H1 (cell line): ENCODE measurements around the gene MGRN1.

Source experiments
- BACH1 ChIP-seq: IDR thresholded peaks from 2 replicates; pipeline ENCODE4 v1.6.1; 2012; ENCODE audit warnings: low read length, improper control_type of control experiment
- EZH2 ChIP-seq: fragments of 200-600 bp; sonication (generic); IDR thresholded peaks from 2 replicates; pipeline ENCODE4 v1.7.1; 2012; ENCODE audit warnings: low read depth, mild to moderate bottlenecking, moderate library complexity, low read length, inconsistent platforms; ENCODE audit not compliant: severe bottlenecking
- HDAC6 ChIP-seq: IDR thresholded peaks from one replicate; pipeline ENCODE4 v1.7.1; 2012; ENCODE audit warnings: low read depth, mild to moderate bottlenecking, inconsistent platforms, low read length, moderate library complexity
- POLR2A ChIP-seq, 2 experiments: IDR thresholded peaks; 1 replicate in 1 of 2; 2 replicates in 1 of 2; pipeline ENCODE4 v1.6.1; 2011; ENCODE audit warnings: low read depth in 2 of 2, low read length in 2 of 2, mild to moderate bottlenecking in 2 of 2; ENCODE audit errors: control extremely low read depth in 1 of 2
- RAD21 ChIP-seq, 2 experiments: IDR thresholded peaks in 1 of 2; conservative IDR thresholded peaks in 1 of 2; 2 replicates each; pipeline ENCODE4 v1.6.1; 2011; ENCODE audit warnings: low read depth in 2 of 2, low read length in 2 of 2, improper control_type of control experiment in 1 of 2, inconsistent platforms in 1 of 2, mild to moderate bottlenecking in 1 of 2, moderate library complexity in 1 of 2
- SIN3A ChIP-seq, 2 experiments: IDR thresholded peaks in 1 of 2; conservative IDR thresholded peaks in 1 of 2; 2 replicates each; pipeline ENCODE4 v1.6.1; 2011 to 2012; ENCODE audit warnings: low read length in 2 of 2, improper control_type of control experiment in 1 of 2, low read depth in 1 of 2, mild to moderate bottlenecking in 1 of 2
- SUZ12 ChIP-seq: fragments of 200-600 bp; sonication (generic); IDR thresholded peaks from 2 replicates; pipeline ENCODE4 v1.6.1; 2012; ENCODE audit warnings: mild to moderate bottlenecking, inconsistent platforms, low read length, moderate library complexity, mixed read lengths
- TAF7 ChIP-seq: optimal IDR thresholded peaks from 2 replicates; pipeline ENCODE3; 2011; ENCODE audit warnings: low read depth, mild to moderate bottlenecking, inconsistent platforms, low read length, moderate library complexity, borderline replicate concordance
- TBP ChIP-seq: IDR thresholded peaks from 2 replicates; pipeline ENCODE4 v1.6.1; 2011; ENCODE audit warnings: low read depth, low read length, improper control_type of control experiment
- TF ChIP-seq, protein P1 (sequence below), 3 experiments: IDR thresholded peaks; 1 replicate in 2 of 3; 2 replicates in 1 of 3; pipeline versions ENCODE4 v1.5.1 to v1.6.1; 2011; ENCODE audit warnings: low read length in 3 of 3, mild to moderate bottlenecking in 3 of 3, inconsistent platforms in 2 of 3, low read depth in 1 of 3, moderate library complexity in 1 of 3; ENCODE audit not compliant: insufficient read depth in 1 of 3; ENCODE audit errors: control extremely low read depth in 1 of 3

DNA sequence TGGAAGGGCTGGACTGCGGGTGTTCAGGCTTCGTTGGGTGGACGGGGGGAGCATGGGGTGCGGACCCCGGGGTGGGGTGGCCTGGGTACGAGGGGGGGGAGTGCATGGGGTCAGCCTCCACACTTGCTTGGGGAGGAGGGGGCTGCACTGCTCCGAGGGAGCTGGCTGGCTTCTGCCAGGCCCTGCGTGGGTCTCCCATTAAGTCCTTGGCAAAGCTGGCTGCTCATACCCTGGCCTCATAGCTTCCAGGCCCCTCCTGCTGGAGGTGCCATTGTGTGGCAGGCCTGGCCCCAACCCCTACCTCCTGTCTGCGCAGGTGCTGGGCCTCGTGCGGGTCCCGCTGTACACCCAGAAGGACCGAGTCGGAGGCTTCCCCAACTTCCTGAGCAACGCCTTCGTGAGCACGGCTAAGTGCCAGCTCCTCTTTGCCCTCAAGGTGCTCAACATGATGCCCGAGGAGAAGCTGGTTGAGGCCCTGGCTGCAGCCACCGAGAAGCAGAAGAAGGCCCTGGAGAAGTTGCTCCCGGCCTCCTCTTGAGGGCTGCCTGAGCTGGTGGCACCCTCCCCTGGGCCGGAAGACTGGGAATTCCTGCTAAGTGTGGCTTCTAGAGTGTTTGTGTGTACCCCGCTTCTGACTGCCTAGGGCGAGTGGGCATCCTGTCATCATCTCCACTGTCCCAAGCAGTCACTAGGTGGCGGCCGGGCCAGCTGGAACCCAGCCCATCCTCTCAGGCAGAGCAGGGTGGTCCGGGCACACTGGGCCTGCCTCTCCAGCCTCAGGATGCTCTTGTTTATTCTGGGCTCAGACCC, 70.2 kb downstream of the MGRN1 start:
- TF ChIP-seq, protein P1, sequence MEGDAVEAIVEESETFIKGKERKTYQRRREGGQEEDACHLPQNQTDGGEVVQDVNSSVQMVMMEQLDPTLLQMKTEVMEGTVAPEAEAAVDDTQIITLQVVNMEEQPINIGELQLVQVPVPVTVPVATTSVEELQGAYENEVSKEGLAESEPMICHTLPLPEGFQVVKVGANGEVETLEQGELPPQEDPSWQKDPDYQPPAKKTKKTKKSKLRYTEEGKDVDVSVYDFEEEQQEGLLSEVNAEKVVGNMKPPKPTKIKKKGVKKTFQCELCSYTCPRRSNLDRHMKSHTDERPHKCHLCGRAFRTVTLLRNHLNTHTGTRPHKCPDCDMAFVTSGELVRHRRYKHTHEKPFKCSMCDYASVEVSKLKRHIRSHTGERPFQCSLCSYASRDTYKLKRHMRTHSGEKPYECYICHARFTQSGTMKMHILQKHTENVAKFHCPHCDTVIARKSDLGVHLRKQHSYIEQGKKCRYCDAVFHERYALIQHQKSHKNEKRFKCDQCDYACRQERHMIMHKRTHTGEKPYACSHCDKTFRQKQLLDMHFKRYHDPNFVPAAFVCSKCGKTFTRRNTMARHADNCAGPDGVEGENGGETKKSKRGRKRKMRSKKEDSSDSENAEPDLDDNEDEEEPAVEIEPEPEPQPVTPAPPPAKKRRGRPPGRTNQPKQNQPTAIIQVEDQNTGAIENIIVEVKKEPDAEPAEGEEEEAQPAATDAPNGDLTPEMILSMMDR (IDR thresholded peaks at IDR 0.05; ENCODE audit: control extremely low read depth in 1 of 3, insufficient read depth in 1 of 3, low read depth in 1 of 3, low read length in 3 of 3) = peak in 1 of 3 experiments; percentile 22; a peak in 2 of 4 replicates
- TF ChIP-seq BACH1 (no peak), SIN3A (conservative IDR thresholded peaks at IDR 0.05 in 1 of 2, IDR thresholded peaks at IDR 0.05 in 1 of 2; ENCODE audit: low read depth in 1 of 2, low read length in 2 of 2) (no peak), TBP (no peak), RAD21 (IDR thresholded peaks at IDR 0.05 in 1 of 2, conservative IDR thresholded peaks at IDR 0.05 in 1 of 2; ENCODE audit: low read depth in 2 of 2, low read length in 2 of 2) (no peak; a peak in 1 of 4 replicates), HDAC6 (no peak), SUZ12 (no peak), POLR2A (IDR thresholded peaks at IDR 0.05; ENCODE audit: control extremely low read depth in 1 of 2, low read depth in 2 of 2, low read length in 2 of 2) (peak in 1 of 2 experiments; percentile 8; a peak in 1 of 3 replicates), EZH2 (no peak), TAF7 (no peak)
